K562 (cell line): Measurements from ENCODE around the gene TMOD2. TPM values are rescaled to one million over a fixed set of nuclear protein-coding genes. Genes with fewer than 3 reads are reported as not detected.

Experiments used
- BMI1 ChIP-seq: fragments of 150-350 bp; IDR thresholded peaks from 2 replicates; pipeline ENCODE4 v1.6.1; 2014; ENCODE audit warnings: low read length
- CBFA2T3 ChIP-seq: fragments of 450-650 bp; IDR thresholded peaks from 2 replicates; pipeline ENCODE4 v1.6.1; 2017
- CREB1 ChIP-seq, 2 experiments: sonication (generic) in 1 of 2; formaldehyde crosslinking in 1 of 2; IDR thresholded peaks; 2 replicates each; pipeline versions ENCODE4 v1.6.1 to v1.8.0; 2012 to 2022; ENCODE audit warnings: inconsistent platforms in 1 of 2, mild to moderate bottlenecking in 1 of 2, missing genetic modification reagents in 1 of 2, moderate library complexity in 1 of 2
- ELF1 ChIP-seq: fragments of 200-800 bp; sonication (Bioruptor generic); IDR thresholded peaks from 2 replicates; pipeline ENCODE4 v1.6.1; 2016; ENCODE audit warnings: missing genetic modification characterization, missing compliant biosample characterization
- FIP1L1 ChIP-seq: fragments of 200-400 bp; formaldehyde crosslinking; IDR thresholded peaks from 2 replicates; pipeline ENCODE4 v1.6.1; 2018; ENCODE audit warnings: mild to moderate bottlenecking, low read depth, low read length; ENCODE audit not compliant: poor library complexity, severe bottlenecking
- FOSL1 ChIP-seq: fragments of 200-800 bp; sonication (Bioruptor generic); conservative IDR thresholded peaks from 2 replicates; pipeline ENCODE4 v1.6.1; 2016; ENCODE audit warnings: missing genetic modification characterization, missing compliant biosample characterization
- KHSRP ChIP-seq: fragments of 450-650 bp; IDR thresholded peaks from 2 replicates; pipeline ENCODE4 v1.6.1; 2017
- MAZ ChIP-seq, 2 experiments: fragments of 450-650 bp in 1 of 2; sonication (generic) in 1 of 2; formaldehyde crosslinking; IDR thresholded peaks in 1 of 2; conservative IDR thresholded peaks in 1 of 2; 2 replicates each; pipeline versions ENCODE4 v1.4.0 to v1.5.0; 2020; ENCODE audit warnings: mild to moderate bottlenecking in 1 of 2, missing genetic modification reagents in 1 of 2
- MBD2 ChIP-seq: sonication (generic); IDR thresholded peaks from 2 replicates; pipeline ENCODE4 v1.6.1; 2016; ENCODE audit warnings: low read depth, borderline replicate concordance
- NBN ChIP-seq: fragments of 450-650 bp; IDR thresholded peaks from 2 replicates; pipeline ENCODE4 v1.6.1; 2016; ENCODE audit warnings: low read depth, mild to moderate bottlenecking
- NCOR1 ChIP-seq: fragments of 450-650 bp; IDR thresholded peaks from 2 replicates; pipeline ENCODE4 v1.6.1; 2016; ENCODE audit warnings: mild to moderate bottlenecking, moderate library complexity
- POLR3G ChIP-seq: IDR thresholded peaks from 2 replicates; pipeline ENCODE4 v1.6.1; 2011; ENCODE audit not compliant: insufficient read length, insufficient replicate concordance; ENCODE audit errors: extremely low read depth
- PURB ChIP-seq: sonication (generic); formaldehyde crosslinking; IDR thresholded peaks from 2 replicates; pipeline ENCODE4 v1.9.0; 2021; ENCODE audit warnings: low read depth, mild to moderate bottlenecking, missing genetic modification reagents
- SPI1 ChIP-seq: IDR thresholded peaks from 2 replicates; pipeline ENCODE4 v1.6.1; 2011; ENCODE audit warnings: low read depth, low read length, control low read depth, borderline replicate concordance
- SRSF1 ChIP-seq: fragments of 200-400 bp; formaldehyde crosslinking; IDR thresholded peaks from 2 replicates; pipeline ENCODE4 v1.6.1; 2017; ENCODE audit warnings: mild to moderate bottlenecking, low read depth, low read length, moderate library complexity
- STAG1 ChIP-seq: sonication (generic); formaldehyde crosslinking; IDR thresholded peaks from 2 replicates; pipeline ENCODE4 v1.5.0; 2020; ENCODE audit warnings: missing genetic modification reagents, borderline replicate concordance
- USF1 ChIP-seq: sonication (generic); formaldehyde crosslinking; IDR thresholded peaks from 2 replicates; pipeline ENCODE4 v1.9.0; 2022; ENCODE audit warnings: mild to moderate bottlenecking, missing genetic modification reagents
- XRCC4 ChIP-seq: IDR thresholded peaks from one replicate; pipeline ENCODE4 v1.6.1; 2011; ENCODE audit not compliant: insufficient read depth, insufficient read length; ENCODE audit errors: extremely low read depth
- ZFP1 ChIP-seq: fragments of 450-650 bp; formaldehyde crosslinking; IDR thresholded peaks from 2 replicates; pipeline ENCODE4 v1.4.0; 2020; ENCODE audit warnings: mild to moderate bottlenecking, mixed read lengths
- ZNF134 ChIP-seq: fragments of 250-450 bp; sonication (Bioruptor Pico); conservative IDR thresholded peaks from 2 replicates; pipeline ENCODE4 v1.4.0; 2020
- ZNF316 ChIP-seq: fragments of 450-650 bp; IDR thresholded peaks from 2 replicates; pipeline ENCODE4 v1.6.1; 2016
- ZNF384 ChIP-seq: IDR thresholded peaks from 2 replicates; pipeline ENCODE4 v1.6.1; 2012; ENCODE audit warnings: low read depth, low read length, improper control_type of control experiment
- ZNF511 ChIP-seq: sonication (generic); formaldehyde crosslinking; IDR thresholded peaks from 2 replicates; pipeline ENCODE4 v1.8.0; 2022; ENCODE audit warnings: mild to moderate bottlenecking, missing genetic modification reagents
- polyA plus RNA-seq, 8 experiments: library from polyadenylated mRNA; depleted of rRNA in 4 of 8; stranded (reverse) in 5 of 8; unstranded in 3 of 8; fragments of >200 nt; fragmentation: Nextera tagmentation in 2 of 8; fragmentation: Illumina TruSeq in 1 of 8; extraction: Ambion mirVana in 2 of 8; extraction: Trizol in 1 of 8; gene quantifications; 2 replicates each; pipeline versions ENCODE4 v1.2.1 to v1.2.3, GENCODE V29; 2011 to 2014; ENCODE audit warnings: inconsistent platforms in 1 of 8, missing spikeins in 1 of 8
- total RNA-seq, 7 experiments: library from RNA; depleted of rRNA in 6 of 7; stranded (reverse); fragments of >200 nt in 6 of 7; fragmentation: Illumina TruSeq in 2 of 7; extraction: Trizol in 2 of 7; gene quantifications; 2 replicates each; pipeline versions ENCODE4 v1.2.1 to v1.2.3, GENCODE V29; 2011 to 2021; ENCODE audit warnings: low replicate concordance in 1 of 7
- TF ChIP-seq, protein P1 (sequence below): fragments of 150-350 bp; conservative IDR thresholded peaks from 2 replicates; pipeline ENCODE4 v1.6.1; 2014; ENCODE audit warnings: low read length
- TF ChIP-seq, protein P2 (sequence below): fragments of 450-650 bp; formaldehyde crosslinking; IDR thresholded peaks from 2 replicates; pipeline ENCODE4 v1.4.0; 2022; ENCODE audit warnings: missing genetic modification characterization

The TMOD2 gene
- total and polyA plus RNA-seq, 9 of the 15 experiments (the other 6 are each of a cell fraction or from before 2014, with no cell fraction given), result 0.49 to 3.8 (median 3.0) TPM

- no peak for TF ChIP-seq STAG1 (CRISPR knock-in tag)
- TF ChIP-seq, protein P1, sequence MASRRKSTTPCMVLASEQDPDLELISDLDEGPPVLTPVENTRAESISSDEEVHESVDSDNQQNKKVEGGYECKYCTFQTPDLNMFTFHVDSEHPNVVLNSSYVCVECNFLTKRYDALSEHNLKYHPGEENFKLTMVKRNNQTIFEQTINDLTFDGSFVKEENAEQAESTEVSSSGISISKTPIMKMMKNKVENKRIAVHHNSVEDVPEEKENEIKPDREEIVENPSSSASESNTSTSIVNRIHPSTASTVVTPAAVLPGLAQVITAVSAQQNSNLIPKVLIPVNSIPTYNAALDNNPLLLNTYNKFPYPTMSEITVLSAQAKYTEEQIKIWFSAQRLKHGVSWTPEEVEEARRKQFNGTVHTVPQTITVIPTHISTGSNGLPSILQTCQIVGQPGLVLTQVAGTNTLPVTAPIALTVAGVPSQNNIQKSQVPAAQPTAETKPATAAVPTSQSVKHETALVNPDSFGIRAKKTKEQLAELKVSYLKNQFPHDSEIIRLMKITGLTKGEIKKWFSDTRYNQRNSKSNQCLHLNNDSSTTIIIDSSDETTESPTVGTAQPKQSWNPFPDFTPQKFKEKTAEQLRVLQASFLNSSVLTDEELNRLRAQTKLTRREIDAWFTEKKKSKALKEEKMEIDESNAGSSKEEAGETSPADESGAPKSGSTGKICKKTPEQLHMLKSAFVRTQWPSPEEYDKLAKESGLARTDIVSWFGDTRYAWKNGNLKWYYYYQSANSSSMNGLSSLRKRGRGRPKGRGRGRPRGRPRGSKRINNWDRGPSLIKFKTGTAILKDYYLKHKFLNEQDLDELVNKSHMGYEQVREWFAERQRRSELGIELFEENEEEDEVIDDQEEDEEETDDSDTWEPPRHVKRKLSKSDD, result no peak
- no peak for TF ChIP-seq ZNF316
- no peak for TF ChIP-seq ZNF511 (CRISPR knock-in tag)
- no peak for TF ChIP-seq ZNF384
- TF ChIP-seq FOSL1 (tag), result 0 out of 2 replicates have a peak, but pooled peaks have one; percentile 25
- TF ChIP-seq PURB (CRISPR knock-in tag), result no peak
- TF ChIP-seq MAZ (CRISPR knock-in tag; conservative IDR thresholded peaks at IDR 0.05 in 1 of 2, IDR thresholded peaks at IDR 0.05 in 1 of 2), result no peak
- TF ChIP-seq KHSRP, result no peak
- TF ChIP-seq CREB1 (IDR thresholded peaks at IDR 0.05), result no peak
- no peak for TF ChIP-seq CREB1 (CRISPR knock-in tag; IDR thresholded peaks at IDR 0.05)
- TF ChIP-seq, protein P2, sequence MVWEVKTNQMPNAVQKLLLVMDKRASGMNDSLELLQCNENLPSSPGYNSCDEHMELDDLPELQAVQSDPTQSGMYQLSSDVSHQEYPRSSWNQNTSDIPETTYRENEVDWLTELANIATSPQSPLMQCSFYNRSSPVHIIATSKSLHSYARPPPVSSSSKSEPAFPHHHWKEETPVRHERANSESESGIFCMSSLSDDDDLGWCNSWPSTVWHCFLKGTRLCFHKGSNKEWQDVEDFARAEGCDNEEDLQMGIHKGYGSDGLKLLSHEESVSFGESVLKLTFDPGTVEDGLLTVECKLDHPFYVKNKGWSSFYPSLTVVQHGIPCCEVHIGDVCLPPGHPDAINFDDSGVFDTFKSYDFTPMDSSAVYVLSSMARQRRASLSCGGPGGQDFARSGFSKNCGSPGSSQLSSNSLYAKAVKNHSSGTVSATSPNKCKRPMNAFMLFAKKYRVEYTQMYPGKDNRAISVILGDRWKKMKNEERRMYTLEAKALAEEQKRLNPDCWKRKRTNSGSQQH, result no peak
- TF ChIP-seq USF1 (CRISPR knock-in tag), result no peak
- TF ChIP-seq SPI1, result peak; percentile 47; the same call in 1 of the 2 replicates
- TF ChIP-seq ELF1 (tag), result no peak
- no peak for TF ChIP-seq NCOR1
- no peak for TF ChIP-seq POLR3G
- no peak for TF ChIP-seq MBD2
- TF ChIP-seq XRCC4, result no peak
- no peak for TF ChIP-seq FIP1L1
- no peak for TF ChIP-seq ZNF134 (CRISPR knock-in tag)
- TF ChIP-seq SRSF1, result no peak
- no peak for TF ChIP-seq CBFA2T3
- TF ChIP-seq ZFP1 (CRISPR knock-in tag), result no peak
- TF ChIP-seq NBN, result 0 out of 2 replicates have a peak, but pooled peaks have one; percentile 55
- TF ChIP-seq BMI1, result no peak
These were observed 91.7 kb downstream of the TMOD2 start (continued) for GRCh38 chr15:51842852-51843737.
